HG02852 (cell line): ENCODE measurements around the gene VWCE.

Experiments
- ATAC-seq: cut with Tn5 transposase; IDR thresholded peaks from one replicate; pipeline ENCODE4 v1.9.1; 2021; ENCODE audit warnings: mild to moderate bottlenecking, moderate library complexity; ENCODE audit not compliant: unreplicated experiment

VWCE gene

DNA sequence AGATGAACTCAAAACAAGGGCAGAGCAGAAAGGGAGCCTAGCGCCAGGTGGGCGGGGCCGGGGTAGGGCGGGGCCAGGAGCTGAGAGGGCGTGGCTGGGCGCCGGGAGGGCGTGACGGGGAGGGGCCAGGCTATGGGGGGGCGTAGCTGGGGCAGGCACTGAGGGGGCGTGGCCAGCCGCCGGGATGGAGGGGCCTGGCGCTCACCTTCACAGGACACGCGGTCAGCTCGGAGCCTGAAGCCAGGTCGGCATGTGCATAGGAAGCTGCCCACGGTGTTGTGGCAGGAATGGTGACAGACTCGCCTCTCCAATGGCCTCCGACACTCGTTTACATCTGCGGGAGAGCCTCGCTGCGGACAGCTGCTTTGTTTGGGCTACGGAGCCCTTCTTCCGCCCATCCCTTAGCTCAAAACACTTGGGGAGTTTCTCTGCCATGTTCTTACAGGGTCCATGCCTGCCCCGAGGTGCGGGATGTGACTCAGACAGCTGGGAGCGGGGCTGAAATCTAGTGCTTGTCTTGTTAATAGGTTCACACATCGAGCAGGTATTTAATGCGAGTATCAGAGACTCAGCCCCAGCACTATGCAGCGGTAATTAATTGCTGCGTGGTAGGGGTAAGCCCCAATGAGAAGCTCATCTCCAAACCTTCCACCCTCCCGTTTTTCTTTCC is 13.4 kb downstream of the VWCE start:
- ATAC-seq, result no peak

DNA sequence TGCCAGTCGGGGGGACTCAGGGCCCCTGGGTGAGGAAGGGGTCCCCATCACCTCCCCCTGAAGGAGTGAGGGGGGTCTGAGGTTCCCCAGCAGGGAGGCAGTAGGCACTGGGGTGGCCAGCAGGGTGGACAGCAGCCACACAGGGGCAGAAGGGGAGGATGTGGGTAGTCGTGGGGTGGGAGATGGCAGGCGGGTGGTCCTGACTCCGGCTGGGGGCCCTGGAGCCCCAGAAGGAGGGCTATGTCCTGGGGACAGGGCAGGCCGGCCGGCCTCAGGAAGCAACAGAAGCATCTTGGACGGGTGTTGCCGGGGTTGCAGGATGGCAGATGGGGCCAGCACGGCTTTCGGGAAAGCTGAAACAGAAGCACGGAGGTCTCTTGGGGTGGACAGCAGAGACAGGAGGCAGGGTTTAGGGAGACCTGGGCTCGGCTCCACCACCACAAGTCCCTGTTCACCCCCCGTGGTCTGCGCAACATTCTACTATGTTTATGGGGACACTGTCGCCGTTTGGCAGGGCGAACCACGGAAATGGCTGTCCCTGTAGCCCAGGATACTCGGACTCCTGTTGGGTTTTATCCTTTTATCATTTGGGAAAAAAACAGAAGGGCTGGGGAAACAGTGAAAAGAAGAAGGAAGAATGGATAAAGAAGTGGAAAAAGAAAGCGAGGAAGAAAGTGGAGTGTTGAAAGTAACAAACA is 14.1 kb downstream of the VWCE start:
- ATAC-seq, result no peak

DNA sequence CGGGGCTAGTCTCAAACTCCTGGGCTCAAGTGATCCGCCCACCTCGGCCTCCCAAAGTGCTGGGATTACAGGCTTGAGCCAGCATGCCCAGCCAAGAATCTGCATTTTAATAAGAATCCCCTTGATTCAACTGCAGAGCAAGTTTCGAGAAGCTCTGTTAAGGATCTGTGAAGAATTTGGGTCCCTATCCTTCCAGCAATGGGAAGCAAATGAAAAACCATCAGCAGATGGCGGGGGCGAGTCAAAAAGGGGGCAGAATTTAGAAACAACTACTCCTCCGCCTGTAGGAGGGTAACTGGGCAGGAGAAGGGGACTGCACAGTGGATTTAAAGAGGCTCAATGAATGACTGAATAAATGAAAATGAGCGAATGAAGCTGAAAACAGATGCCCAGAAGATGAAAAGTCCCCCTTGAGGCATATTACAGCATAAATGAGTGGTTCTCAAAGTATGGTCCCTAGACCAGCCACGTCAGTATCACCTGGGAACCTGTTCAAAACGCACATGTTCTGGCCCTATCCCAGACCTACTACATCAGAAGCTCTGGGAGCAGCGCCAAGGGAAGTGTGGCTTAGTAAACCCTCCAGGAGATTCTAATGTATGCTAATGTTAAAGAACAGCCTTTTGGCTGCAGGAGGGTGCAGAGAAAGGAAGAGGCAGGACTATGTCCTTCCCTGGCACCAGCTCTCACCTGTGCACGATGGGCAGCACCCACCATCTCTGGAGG is 15.0 kb downstream of the VWCE start:
- no peak for ATAC-seq

DNA sequence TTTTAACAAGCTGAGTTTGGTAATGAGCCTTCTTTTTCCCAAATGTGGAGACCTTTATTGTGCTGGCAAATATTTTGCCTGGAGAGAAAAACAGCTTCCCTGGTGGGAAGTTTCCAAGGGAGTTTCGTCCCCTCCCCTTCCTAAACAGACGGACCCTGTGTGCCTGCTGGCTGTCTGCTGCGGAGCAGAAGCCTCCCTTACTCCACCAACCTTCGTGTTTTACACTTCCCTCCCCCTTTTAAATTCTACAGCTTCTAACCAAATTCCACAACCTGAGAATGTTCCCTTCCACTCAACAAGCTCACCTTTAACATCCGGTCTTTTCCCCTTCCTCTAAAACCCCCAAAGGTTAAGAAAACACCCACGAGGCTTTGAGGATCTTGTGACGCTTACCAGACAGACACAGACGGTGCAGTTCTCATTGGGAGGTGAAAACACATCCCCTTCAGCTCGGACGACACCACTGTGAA is 17.1 kb downstream of the VWCE start:
- ATAC-seq, result no peak

DNA sequence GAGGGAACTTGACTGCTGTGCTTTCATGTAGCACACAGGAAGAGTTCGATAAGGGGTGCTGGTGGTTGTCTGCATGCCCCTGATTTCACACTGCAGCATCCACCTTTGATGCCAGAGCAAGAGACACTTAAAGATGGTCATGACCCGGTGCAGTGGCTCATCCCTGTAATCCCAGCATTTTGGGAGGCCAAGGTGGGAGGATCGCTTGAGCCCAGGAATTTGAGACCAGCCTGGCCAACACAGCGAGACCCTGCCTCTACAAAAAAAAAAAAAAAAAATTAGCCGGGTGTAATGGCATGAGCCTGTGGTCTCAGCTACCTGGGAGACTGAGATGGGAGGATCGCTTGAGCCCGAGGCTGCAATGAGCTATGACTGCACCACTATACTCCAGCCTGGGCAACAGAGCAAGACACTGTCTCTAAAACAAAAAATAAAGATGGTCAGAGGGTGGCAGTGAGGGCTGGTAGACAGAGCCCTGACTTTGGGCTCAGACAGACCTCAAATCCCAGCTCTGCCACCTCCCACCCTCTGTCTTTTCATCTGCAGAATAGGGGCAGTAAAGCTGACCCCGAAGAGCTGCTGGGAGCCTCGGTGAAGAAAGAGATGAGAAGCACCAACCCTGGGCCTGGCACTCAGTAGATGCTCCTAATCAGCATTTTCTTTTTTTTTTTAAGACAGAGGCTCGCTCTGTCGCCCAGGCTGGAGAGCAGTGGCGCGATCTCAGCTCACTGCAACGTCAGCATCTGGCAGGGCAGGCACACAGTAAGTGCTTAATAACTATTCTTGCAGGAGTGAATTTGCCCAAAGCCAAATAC is 17.7 kb downstream of the VWCE start:
- no peak for ATAC-seq

DNA sequence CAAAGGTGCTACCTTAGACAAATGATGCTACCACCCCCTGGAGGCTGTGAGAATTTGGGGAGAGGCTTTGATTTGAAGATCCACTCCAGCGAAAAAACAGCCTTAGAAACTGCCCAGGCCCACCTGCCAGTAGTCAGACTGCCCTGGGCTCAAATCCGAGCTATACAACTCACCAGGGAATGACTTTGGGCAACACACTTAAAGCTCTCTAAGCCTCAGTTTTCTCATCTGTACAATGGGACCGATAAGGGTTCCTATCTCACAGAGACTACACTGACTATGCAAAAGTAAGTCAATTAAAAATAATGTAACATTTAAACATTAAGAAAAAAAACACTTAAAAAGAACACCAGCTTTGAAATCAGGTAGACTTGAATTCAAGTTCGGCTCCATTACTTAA is 19.9 kb downstream of the VWCE start:
- no peak for ATAC-seq

DNA sequence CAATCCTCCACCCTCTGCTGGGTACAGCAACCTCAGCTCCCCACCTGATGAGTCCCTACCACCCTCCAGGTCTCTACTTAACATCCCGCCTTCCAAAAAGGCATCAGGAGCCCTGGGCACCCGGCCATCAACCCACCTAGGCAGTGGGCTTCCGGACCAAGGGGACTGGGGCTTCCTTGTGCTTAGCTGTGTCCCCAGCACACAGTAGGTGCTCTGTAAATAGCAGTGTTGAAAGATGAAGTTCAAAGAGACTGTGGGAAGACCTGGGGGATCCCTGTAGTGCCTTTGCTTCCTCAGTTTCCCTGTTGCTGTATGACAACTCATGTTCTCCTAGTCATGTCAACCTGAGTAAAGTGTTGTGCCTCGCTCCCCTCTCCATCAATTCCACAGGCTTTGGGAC is 21.0 kb downstream of the VWCE start:
- no peak for ATAC-seq

DNA sequence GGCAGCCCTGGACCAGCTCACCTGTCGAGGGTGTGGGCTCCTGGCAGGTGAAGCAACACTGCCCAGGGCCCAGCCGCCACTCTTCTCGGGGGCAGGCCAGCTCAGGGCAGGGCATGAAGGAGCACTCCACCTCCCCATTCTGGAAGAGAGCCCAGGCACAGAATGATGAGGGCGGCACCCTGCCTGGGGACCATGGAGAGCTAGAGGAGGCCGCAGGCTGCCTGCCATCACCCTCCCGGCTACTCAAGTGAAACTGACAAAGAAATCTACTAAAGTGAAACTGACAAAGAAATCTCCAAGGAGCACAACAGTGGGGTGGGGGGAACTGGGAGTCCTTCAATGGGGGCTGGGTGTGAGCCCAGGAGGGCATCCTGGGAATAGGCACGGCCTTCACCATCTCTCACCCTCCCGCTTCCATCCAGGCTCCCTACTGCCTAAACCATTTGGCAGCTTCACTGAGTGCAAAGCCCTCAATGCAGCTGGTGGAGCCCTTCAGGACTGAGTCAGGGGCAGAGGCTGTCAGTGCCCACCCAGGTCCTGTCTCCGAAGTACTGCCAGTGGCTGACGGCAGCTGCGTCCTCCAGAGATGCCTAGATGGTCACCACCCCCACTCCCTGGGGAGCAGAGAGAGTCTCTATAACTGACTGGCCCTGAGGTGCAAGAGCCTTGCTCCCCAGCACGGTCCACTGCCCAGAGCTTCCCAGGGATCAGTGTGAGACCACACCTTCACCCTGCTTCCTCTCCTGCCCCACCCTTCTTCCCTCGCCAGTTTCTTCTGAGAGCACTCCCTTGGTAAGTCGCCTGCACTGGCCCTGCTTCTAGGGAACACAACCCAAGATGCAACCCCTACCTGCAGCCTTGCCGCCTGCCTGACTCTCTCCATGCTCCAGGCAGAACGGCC is 21.7 kb downstream of the VWCE start:
- ATAC-seq, result no peak

DNA sequence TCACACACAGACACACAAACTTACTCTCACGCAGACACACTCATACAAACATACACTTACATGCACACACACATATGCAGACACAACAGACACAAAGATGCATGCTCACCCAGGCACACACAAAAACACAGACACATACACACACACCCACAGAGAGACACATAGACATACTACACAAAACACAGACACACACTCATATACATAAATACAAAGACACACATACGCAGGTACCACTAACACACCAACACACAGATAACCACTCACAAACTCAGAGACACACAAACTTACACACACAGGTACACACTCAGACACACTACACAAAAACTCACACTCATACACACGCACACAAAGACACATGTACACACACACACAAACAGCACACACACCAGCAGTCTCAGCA is 22.4 kb downstream of the VWCE start:
- no peak for ATAC-seq

DNA sequence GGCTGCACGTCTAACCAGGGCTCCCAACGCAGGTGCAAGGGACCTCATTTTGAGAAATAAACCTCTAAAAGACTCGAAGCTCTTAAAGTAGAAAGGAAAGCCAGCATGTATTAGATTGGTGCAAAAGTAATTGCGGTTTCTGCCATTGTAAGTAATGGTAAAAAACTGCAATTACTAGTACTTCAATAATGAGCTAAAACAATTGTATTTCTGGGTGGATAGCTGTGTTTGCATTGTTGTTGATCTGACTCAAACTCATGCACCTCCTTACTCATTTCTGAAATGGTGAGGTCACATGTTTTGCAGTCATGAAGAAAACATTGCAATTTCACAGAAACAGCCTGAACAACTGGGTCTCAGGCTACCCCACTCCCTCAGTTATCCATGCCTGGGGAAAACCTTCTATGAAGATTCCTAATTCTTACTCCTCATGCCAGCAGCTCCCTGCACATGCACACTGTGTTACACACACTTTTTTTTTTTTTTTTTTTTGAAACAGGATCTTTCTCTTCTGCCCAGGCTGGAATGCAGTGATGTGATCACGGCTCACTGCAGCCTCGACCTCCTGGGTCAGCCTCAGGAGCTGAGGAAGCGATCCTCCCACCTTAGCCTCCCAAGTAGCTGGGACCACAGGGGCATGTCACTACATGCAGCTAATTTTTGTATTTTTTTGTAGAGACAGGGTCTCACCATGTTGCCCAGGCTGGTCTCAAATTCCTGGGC is 24.6 kb downstream of the VWCE start:
- ATAC-seq, result no peak

DNA sequence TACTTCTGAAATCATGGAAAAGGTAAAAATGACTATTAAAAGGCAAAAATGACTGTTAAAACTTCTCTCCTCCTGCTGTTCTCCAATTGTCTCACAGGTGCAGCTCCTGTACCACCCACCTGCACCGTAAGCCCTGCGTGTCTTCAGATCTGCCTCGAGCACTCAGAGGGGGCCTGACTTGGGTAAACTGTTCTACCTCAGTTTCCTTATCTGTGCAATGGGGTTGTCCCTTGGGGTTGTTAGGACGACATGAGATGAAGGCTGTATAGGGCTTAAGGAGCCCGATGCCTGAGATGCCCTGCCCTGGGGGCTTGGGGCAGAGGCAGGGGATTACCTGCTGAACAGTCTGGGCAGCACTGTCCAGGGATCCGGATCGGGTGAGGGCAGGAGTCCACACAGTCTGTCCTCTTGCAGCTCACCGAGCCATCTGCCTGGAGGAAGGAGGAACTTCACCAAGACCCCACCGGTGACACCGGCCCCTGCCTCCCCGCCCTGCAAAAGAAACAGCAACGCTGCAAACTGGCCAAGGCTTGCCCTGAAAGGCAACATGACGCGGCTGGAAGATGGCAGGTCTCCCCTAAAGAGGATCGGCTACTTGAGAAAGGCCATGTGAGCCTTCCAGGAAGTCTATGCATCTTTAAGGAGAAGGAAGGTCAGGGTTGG is 26.4 kb downstream of the VWCE start:
- no peak for ATAC-seq

DNA sequence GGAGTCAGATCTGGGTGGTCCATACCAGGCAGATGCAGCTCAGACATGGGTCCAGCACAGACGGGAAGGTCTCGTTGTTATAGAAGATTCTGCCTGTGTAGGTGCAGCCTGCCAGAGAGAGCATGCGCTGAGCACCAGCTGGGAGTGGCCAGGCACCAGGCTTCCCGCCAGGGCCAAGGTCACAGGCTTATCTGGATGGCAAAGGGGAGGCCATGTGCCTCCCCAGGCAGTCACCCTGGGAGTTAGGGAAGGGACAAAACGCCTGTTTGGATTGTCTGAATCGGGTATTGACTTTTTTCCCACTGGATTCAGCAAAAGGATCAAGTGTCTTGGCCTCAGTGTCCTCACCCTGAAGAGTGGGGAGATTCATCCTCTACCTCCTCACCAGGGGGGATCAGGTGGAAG is 27.7 kb downstream of the VWCE start:
- ATAC-seq, result no peak

DNA sequence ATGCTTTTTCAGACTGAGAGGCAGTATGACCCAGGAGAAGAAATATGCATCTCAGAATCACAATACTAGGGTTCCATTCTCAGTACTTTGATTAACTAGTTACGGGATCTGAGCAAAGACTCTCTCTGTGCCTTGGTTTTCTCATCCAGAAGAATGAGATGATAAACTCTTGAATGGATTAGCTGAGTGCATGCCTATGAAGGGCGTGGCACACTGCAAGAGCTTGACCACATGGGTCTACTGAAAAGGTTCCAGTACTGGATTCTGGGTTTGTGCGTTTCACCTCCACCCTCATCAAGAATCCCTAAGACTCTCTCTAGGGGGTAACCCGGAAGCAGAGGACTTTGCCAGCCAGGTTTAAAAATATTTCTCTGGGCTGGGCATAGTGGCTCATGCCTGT is 28.5 kb downstream of the VWCE start:
- no peak for ATAC-seq

DNA sequence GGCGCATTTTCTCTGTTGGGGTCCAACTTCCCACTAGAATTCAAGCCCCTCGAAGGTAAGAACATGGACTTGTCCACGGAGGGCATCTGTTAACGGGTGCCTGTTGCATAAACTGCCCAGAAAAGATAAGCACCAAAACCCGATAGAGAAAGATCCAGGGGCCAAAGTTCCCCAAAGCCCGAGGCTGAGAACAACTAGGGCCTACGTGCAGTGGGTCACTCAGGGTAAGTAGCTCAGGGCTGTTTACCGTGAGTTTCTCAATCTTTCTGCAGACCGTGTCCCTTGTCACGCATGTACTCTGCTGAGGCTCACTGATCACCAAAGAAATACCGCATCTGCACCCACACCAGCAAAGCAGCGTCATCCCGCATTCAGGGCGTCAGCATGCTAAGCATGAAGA is 29.8 kb downstream of the VWCE start:
- ATAC-seq, result no peak

DNA sequence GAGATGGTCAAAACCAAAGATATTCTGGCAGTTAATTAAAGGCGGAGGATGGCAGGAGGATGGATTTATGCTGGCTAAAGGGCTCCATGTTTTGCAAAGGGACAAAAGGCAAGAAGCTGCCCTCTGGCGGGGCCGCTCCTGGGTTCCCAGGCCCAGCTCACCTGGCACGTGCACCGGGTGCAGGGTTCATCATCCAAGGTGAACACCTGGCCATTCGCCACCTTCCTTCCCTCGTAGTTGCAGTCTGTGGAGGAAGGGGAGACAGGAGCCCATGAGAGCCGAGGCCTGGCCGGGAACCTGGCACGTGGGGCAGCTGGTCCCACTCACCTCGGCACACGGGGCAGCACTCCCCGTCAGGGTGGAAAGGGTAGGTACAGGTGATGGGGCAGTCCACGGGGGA is 30.3 kb downstream of the VWCE start:
- no peak for ATAC-seq

DNA sequence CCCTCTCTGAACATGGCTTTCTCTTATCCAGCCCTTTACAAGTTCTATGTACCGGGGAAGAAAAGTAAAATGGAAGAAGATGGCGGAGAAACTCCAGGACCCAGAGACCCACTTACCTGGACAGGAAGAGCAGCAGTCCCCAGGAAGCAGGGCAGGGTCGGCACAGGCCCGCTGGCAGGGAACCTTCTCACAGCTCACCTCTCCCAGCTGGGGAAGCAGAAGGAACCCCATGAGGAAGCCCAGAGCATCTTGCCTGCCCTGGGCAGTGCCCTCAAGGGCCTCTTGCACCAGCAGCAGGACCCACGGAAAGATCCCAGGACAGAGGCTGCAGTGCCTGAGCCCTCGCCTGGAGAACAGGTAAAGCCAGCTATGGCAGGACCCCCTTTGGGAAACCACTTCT is 30.7 kb downstream of the VWCE start:
- no peak for ATAC-seq

DNA sequence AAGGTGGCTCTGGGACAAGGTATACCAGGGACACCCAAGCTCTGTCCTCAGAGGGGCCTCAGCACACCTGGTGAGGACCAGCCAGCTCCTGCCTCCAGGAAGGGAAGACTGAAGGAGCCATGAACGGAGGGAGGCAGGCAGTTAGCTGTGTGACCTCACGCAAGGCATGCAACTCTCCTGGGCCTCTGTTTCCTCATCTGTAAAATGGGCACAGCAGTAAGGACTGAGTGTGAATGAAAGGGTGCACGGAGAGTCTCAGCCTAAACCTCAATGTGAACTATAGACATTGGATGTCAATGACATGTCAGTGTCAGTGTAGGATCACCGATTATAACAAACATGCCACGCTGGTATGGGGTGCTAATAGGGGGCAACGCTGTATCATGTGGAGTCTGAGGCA is 35.8 kb downstream of the VWCE start:
- ATAC-seq, result no peak

DNA sequence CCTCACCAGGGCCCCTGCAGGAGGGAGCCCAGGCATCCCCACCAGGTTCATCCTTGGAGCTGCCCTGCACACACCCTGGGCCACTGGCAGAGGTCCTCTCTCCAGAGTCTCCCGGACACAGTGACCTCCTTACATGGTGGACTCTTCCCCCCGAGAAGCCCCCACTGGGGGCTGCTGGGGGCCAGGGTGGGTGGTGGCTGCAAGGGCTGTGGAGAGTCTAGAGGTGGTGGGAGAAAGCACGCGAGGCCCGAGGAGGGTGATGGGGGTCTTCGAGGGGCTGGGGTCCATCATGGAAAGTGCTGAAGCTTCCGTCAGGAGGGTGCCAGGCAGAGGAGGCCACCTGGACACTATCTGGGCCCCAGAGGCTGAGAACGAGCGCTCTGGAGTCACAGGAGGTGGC is 36.6 kb downstream of the VWCE start:
- ATAC-seq, result no peak
